ENCODE measurements around the gene OR5AR1.

- TF ChIP-seq ZNF114 (tag by site-specific recombination; IDR thresholded peaks at IDR 0.05) (no peak), ZNF311 (tag by site-specific recombination; IDR thresholded peaks at IDR 0.05; ENCODE audit: borderline replicate concordance) (no peak), ZNF571 (tag by site-specific recombination; IDR thresholded peaks at IDR 0.05) (no peak)
These were observed 26.0 kb upstream of the OR5AR1 start for GRCh38 chr11:56637500-56637899.

Measured in HEK293 (cell line).